Endothelial cell (in vitro differentiated cells): ENCODE results near the gene C16orf92. TPM values are rescaled to one million over a fixed set of nuclear protein-coding genes. Genes with fewer than 3 reads are reported as not detected.

ENCODE experiments used
- DNase-seq: peaks from one replicate; pipeline ENCODE4 v3.0.0; 2021; ENCODE audit warnings: low spot score
- H3K27ac Mint-ChIP-seq: one replicate; pipeline ENCODE4 v1.8.0; 2021; ENCODE audit warnings: mixed read lengths, inconsistent platforms; ENCODE audit not compliant: unreplicated experiment
- H3K27me3 Mint-ChIP-seq: one replicate; pipeline ENCODE4 v1.8.0; 2021; ENCODE audit warnings: mild to moderate bottlenecking, moderate library complexity, mixed read lengths, inconsistent platforms; ENCODE audit not compliant: unreplicated experiment
- H3K36me3 Mint-ChIP-seq: one replicate; pipeline ENCODE4 v1.8.0; 2021; ENCODE audit warnings: mild to moderate bottlenecking, low read depth, mixed read lengths, inconsistent platforms; ENCODE audit not compliant: unreplicated experiment
- H3K4me1 Mint-ChIP-seq: one replicate; pipeline ENCODE4 v1.8.0; 2021; ENCODE audit warnings: mild to moderate bottlenecking, mixed read lengths, inconsistent platforms; ENCODE audit not compliant: unreplicated experiment
- H3K4me3 Mint-ChIP-seq: one replicate; pipeline ENCODE4 v1.8.0; 2021; ENCODE audit warnings: mild to moderate bottlenecking, mixed read lengths, inconsistent platforms; ENCODE audit not compliant: unreplicated experiment
- H3K9me3 Mint-ChIP-seq: one replicate; pipeline ENCODE4 v1.8.0; 2021; ENCODE audit warnings: mixed read lengths, inconsistent platforms; ENCODE audit not compliant: unreplicated experiment
- total RNA-seq: library from RNA; stranded (reverse); fragmentation: NEBNext Ultra II Directional; extraction: Animal tissue kit (Norgen Biotek cat#: 25700); gene quantifications from one replicate; pipeline ENCODE4 v1.2.1, GENCODE V29; 2021; ENCODE audit not compliant: unreplicated experiment
- TF ChIP-seq, protein P1 (sequence below): fragments of 200-600 bp; sonication (generic); IDR thresholded peaks from one replicate; pipeline ENCODE4 v1.5.0; 2021; ENCODE audit warnings: antibody characterized with exemption; ENCODE audit not compliant: unreplicated experiment

Gene C16orf92
- total RNA-seq, 1 donor from 2014 or later = not detected

- Mint-ChIP-seq H3K36me3 (peaks cover 4% of the 10 kb centered on the region), H3K27ac (no peak overlapping the region), H3K9me3 (no peaks in the 10 kb centered on the region), H3K4me3 (peak overlapping the region; percentile 90), H3K27me3 (peaks cover 5% of the 10 kb centered on the region), H3K4me1 (peaks cover 21% of the 10 kb centered on the region)
- DNase-seq = peak; percentile 94
- TF ChIP-seq, protein P1, sequence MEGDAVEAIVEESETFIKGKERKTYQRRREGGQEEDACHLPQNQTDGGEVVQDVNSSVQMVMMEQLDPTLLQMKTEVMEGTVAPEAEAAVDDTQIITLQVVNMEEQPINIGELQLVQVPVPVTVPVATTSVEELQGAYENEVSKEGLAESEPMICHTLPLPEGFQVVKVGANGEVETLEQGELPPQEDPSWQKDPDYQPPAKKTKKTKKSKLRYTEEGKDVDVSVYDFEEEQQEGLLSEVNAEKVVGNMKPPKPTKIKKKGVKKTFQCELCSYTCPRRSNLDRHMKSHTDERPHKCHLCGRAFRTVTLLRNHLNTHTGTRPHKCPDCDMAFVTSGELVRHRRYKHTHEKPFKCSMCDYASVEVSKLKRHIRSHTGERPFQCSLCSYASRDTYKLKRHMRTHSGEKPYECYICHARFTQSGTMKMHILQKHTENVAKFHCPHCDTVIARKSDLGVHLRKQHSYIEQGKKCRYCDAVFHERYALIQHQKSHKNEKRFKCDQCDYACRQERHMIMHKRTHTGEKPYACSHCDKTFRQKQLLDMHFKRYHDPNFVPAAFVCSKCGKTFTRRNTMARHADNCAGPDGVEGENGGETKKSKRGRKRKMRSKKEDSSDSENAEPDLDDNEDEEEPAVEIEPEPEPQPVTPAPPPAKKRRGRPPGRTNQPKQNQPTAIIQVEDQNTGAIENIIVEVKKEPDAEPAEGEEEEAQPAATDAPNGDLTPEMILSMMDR = no peak
Measured at GRCh38 chr16:30052671-30053372, 29.8 kb downstream of the C16orf92 start.

DNA sequence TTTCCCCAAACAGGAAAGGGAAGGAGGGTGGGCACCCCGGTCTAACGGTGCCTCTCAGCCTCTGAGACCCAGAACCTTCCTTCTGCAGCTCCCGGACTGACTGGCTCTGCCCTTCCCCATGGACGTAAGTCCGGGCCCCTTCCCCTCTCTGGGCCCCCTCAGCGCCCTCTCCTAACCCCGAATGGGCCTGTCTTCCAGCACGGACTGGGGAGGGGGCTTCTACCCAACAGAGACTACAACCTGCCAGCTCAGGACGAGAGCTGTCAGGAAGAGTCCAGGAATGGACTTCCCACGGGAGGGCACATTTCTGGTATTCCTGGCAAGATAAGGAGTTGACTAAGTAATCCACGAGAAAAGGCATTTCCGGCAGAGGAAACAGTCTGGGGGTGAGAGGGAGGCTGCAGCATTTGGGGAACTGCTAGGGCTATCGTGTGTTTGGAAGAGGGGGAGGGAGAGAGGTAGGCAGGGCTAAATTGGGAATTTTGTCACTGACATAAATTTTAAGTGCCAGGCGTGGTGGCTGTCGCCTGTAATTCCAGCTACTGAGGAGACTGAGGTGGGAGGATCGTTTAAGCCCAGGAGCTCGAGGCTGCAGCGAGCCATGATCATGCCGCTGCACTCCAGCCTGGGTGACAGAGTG is 30.5 kb downstream of the C16orf92 start:
- peak overlapping the region; percentile 78 for H3K27ac Mint-ChIP-seq

DNA sequence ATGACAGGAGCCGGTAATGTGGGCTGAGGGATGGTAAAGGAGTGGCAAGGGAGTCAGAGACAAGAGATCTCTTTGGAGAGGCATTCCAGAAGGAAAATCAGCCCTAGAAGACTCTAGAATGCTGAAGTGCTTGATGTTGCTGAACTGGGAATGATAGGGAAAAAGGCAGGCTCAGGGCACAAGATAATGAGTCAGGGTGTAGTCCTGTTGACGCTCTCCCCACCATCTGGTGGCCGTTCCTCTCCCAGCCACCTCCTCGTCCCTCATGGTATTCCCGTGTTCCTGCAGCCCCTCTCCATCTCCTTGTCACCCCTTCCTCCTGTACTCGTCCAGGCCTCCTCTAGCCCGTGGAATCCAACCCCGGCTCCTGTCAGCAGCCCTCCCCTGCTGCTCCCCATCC is 31.5 kb downstream of the C16orf92 start:
- Mint-ChIP-seq H3K9me3 (no peaks in the 10 kb centered on the region), H3K4me3 (peak overlapping the region; percentile 87), H3K27me3 (peaks cover 4% of the 10 kb centered on the region), H3K27ac (no peak overlapping the region), H3K4me1 (peaks cover 21% of the 10 kb centered on the region), H3K36me3 (peaks cover 4% of the 10 kb centered on the region)
- no peak for DNase-seq
- TF ChIP-seq, protein P1 = no peak

More for the DNA sequence above, 30.5 kb downstream of the C16orf92 start:
- Mint-ChIP-seq H3K36me3 (peaks cover 4% of the 10 kb centered on the region), H3K4me3 (peak overlapping the region; percentile 90), H3K27me3 (peaks cover 5% of the 10 kb centered on the region), H3K9me3 (no peaks in the 10 kb centered on the region), H3K4me1 (peaks cover 21% of the 10 kb centered on the region)
- DNase-seq = no peak
- TF ChIP-seq, protein P1 = no peak

DNA sequence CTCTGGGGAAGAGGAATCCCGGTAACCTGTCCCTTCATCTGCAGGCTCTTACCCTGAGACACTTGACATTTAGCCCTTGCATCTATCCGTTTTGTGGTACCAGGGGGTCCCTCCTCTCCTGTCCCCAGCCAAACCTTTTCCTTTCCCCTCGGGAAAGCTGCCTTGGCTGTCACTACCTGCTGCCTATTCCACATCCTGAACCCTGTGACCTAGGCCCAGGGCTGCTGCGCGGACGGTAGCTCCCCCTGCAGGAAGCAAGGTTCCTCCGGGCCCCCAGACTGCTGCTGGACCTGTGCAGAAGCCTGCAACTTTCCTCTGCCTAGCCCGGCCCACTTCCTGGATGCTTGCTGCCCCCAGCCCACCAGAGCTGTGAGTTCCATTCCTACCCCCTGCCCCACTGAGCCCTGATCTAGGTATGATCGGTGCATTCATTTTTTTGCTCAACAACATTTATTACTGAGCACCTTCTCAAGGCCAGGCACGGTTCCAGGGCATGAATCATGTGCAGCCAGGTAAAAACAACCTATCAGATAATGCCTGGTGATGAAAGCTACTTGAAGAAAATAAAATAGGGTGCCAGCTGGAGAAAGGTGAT is 32.1 kb downstream of the C16orf92 start:
- H3K9me3 Mint-ChIP-seq = no peaks in the 10 kb centered on the region
- DNase-seq = peak; percentile 76
- H3K4me3 Mint-ChIP-seq = peak overlapping the region; percentile 51
- TF ChIP-seq, protein P1 = peak; percentile 62
- H3K27ac Mint-ChIP-seq = no peak overlapping the region
- peaks cover 21% of the 10 kb centered on the region for H3K4me1 Mint-ChIP-seq
- peaks cover 4% of the 10 kb centered on the region for H3K36me3 Mint-ChIP-seq
- H3K27me3 Mint-ChIP-seq = peaks cover 3% of the 10 kb centered on the region

DNA sequence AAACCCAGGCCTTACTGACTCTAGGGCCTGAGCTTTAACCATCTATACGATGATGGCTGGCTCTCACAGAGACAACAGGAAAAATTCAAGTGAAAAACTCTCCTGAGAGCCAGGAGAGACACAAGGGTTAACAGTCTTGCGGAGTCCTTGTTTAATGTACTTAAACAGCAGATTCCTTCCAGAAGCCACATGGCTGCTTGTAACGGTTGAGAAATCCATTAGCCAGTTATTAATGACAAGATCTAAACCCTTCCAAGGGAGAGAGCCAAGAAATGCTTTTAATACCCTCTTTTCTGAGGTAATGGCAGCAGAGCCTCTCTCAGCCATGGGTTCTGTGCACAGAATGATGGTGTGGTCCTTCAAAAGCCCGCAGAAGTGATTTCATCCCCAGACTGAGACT is 37.3 kb downstream of the C16orf92 start:
- Mint-ChIP-seq H3K4me3 (no peak overlapping the region), H3K27ac (no peak overlapping the region), H3K27me3 (peaks cover 2% of the 10 kb centered on the region), H3K4me1 (peaks cover 2% of the 10 kb centered on the region), H3K9me3 (no peaks in the 10 kb centered on the region), H3K36me3 (peaks cover 6% of the 10 kb centered on the region)
- TF ChIP-seq, protein P1 = no peak
- no peak for DNase-seq
